IPS-18c (cell line): ENCODE measurements around the gene MOBP.

ENCODE experiments used
- H3K4me3 ChIP-seq: 2 replicates; pipeline ENCODE4 v1.7.0; 2013; ENCODE audit warnings: low read depth, mild to moderate bottlenecking, low read length, moderate library complexity; ENCODE audit not compliant: insufficient read depth
- H3K9me3 ChIP-seq: one replicate; pipeline ENCODE4 v1.6.1; 2013; ENCODE audit warnings: mild to moderate bottlenecking, low read length, moderate library complexity; ENCODE audit not compliant: control insufficient read depth, insufficient read depth

MOBP gene

DNA sequence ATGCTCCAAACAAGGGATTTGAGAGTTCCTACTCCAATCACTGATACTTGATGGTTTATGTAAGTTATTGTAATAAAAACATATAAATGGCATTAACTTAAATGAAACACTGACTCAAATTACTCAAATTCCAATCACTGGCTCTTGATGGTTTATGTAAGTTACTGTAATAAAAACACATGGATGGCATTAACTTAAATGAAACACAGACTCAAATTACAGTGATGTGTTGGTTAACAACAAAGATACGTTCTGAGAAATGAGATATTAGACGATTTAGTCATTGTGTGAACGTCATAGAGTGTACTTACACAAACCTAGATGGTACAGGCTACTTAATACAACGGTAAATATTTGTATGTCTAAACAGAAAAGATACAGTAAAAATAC, 6.6 kb downstream of the MOBP start:
- H3K9me3 ChIP-seq: no peaks in the 10 kb centered on the region
- H3K4me3 ChIP-seq: no peak overlapping the region

DNA sequence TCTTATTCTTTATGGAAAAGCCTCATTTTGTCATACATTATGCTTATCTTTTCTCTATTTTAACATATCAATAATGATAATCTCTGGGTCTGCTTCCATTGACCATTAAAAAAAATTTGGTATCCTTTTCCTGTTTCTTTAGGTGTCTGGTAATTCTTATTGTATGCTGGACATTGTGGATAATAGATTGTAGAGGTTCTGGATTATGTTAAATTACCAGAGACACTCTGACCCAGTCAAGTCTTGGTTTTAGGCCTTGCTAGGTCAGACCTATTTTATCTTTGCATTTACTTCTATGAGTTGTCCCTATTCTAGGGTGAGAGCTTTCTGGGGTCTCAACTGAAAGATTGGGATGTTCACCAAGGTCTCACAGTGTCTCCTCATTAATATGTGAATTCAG, 9.3 kb downstream of the MOBP start:
- no peak overlapping the region for H3K4me3 ChIP-seq
- no peaks in the 10 kb centered on the region for H3K9me3 ChIP-seq

DNA sequence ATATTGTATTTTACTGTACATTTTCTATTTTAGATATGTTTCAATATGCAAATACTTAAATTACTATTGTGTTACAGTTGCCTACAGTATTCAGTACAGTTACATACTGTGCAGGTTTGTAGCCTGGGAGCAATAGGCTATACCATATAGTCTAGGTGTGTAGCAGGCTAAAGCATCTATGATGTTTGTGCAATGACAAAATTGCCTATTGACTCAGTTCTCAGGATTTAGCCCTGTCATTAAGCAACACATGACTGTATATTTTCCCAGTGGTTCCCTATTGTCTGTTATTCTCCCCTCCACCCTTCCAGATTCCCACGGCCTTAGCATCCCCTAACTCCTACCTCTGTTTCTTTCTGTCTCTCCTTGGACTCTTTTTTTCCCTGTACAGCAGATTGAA, 10.7 kb downstream of the MOBP start:
- H3K4me3 ChIP-seq: no peak overlapping the region
- H3K9me3 ChIP-seq: no peaks in the 10 kb centered on the region

DNA sequence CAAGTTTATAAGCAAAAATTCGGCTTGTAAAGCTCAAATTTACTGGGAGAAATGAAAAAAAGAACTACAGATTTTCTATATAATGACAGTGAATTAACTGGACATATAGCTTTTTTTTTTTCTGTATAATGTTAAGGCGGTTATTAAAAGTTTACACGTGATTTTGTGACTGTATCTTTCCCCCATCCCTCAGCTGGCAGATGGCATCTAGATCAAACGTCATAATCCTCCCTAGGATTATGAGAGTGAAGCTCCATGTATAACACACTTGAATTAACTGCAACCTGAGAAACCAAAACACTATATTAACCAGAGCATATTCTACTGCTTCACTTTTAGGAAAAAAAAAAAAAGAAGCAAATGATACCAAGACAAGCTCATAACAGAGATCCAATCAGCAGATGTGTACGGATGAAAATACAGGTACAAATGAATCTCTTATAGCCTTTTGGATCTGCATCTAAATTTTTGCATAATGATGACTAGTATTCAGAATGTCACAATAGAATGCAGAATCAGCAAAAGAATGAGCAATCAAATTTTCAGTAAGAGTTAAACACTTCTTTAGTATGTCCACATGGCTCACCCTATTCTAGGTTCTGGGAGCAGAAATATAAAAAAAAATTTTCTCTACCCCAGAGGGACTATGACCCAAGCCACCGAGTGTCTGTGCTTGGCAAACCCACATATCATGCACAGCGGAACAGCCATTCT, 12.4 kb downstream of the MOBP start:
- Histone ChIP-seq H3K9me3 (no peaks in the 10 kb centered on the region), H3K4me3 (no peak overlapping the region)

DNA sequence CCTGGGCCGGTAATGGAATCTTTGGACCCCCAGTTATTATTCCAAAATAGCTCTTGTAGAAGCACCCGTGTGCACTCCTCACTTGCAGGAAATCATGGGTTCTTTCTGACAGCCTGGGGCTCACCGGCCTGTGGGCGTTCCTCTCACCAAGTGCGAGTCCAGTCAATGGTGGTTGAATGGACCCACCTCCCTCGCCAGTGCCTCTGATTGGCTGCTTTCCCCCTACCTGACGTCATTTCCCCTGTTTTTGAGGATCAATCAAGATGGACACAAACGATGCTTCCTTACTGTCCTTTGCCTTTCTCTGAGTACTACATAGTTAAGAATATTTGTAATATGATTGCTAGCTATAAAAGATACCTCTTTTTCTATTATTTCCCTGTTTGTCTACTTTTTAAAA, 18.1 kb downstream of the MOBP start:
- H3K4me3 ChIP-seq: no peak overlapping the region

DNA sequence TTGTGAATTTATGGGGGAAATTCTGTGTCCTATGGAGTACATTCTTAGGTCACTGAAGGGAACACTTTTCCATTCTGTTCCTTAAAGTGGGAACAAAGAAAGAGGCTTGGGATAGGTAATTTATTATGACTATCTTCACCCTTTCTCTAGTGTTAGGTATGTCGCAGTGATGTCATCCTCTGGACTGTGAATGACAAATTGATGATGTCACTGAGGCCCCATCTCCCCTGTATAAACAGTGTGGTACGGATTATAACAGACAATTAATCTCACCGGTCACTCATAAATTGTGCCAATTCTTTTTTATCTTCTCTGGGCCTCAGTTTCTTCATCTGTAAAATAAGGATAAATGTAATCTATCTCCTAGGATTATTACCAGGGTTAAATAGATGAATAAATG, 23.5 kb downstream of the MOBP start:
- H3K4me3 ChIP-seq: no peak overlapping the region
- H3K9me3 ChIP-seq: no peaks in the 10 kb centered on the region

More for the DNA sequence above, 18.1 kb downstream of the MOBP start:
- H3K9me3 ChIP-seq: no peaks in the 10 kb centered on the region

DNA sequence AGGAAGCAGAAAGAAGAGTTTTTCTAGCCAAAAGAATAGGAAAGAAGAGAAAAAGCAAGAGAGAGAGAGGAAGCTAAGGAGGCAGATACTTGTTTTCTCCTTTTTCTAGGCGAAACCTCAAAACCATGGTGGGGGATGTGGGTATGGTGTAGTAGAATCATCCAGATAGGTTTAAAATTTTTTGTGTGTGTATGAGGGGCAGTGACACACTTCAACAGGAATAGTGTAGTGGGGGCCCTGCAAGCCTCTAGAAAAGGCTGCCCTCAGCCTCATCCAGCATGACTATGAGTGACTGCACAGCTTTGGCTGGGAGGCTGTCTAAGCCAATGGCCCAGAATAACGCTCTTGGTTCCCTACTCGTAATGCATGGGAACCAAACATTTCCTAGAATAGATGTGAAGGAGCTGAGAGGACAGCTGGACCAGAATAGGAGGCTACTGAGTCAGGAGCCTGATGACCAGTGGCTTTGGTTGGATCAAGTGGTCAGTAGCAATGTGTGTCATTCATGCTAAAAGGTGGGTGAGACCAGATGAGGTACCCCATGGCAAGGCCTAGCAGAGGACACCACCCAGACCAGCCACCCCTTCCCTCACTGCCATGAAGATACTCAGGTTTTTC, 24.4 kb downstream of the MOBP start:
- Histone ChIP-seq H3K4me3 (no peak overlapping the region), H3K9me3 (no peaks in the 10 kb centered on the region)

DNA sequence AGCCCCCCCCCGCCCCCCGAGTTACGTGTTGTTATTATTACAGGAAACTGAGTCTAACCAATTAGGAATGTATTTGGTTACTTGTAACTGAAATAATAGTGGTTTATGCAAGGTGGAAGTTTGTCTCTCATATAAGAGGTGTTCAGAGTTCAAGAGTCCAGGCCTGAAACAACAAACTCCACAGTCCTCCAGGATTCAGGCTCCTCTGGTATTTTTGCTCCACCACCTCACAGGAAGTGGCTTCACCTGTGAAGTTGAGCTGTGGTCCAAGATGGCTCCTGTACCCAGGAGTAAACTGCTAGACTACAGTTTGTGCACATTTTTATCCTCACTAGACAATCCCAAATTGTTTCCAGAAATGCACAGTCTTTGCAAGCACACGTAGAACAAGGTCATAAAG, 27.3 kb downstream of the MOBP start:
- no peak overlapping the region for H3K4me3 ChIP-seq
- no peaks in the 10 kb centered on the region for H3K9me3 ChIP-seq

DNA sequence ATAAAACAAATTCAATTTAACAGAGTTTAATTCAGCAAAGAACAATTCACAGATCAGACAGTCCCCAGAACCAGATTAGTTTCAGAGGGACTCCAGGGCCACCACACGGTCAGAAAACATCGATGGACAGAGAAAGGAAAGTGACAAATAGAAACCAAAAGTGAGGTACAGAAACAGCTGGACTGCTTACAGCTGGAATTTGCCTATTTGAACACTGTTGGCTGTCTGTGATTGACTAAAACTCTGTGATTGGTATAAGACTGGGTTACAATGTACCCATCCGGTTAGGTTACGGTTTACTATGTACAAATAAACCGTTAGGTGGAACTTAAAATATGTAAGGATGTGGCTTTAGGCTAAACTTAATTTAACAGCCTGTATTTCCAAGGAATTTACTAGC, 30.3 kb downstream of the MOBP start:
- H3K9me3 ChIP-seq: no peaks in the 10 kb centered on the region
- H3K4me3 ChIP-seq: no peak overlapping the region

DNA sequence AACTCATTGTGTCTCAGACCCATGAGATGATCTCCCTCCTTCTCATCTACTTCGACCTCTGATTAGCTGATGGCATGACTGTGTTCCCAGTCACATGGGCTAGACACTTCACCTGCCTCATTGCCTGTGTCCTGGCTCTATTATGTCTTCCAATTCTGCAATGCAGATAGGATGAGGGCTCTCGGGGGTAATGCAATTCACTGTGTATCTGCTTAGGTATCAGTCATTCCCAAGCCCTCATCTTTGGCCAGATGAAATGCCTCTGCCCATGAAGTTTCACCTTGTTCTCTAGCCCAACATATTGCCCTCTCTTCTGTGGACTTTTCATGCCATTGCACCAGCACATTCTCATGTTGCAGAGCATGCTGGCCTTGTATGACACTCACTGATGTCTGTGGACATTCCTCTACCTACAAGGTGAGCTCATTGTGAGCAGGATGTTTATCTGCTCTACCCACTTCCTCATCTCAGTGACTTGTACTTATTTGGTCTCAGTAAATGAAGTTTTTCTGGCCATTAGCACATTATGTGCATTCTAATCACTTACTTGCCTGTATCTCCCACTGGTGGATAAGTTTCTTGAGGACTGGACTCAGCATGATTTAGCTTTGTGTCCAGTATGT, 32.3 kb downstream of the MOBP start:
- Histone ChIP-seq H3K9me3 (no peaks in the 10 kb centered on the region), H3K4me3 (no peak overlapping the region)

DNA sequence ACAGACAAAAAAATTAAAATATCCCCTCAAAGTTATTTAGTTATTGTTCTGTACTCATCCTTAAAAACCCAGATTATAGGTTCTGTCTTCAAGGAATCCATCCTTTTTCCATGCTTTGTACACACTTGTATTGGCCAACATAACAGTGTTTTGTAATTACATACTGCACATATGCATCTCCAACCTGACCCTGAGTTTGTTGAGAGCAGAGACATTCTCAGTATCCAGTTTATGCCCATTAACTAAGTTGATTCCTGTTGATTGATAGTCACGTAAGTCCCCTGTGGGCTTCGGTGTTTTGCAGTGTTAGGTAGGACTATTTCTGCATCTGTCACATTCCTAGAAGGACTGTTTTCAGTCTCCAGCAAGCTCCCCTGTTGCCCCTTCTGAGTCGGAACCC, 33.6 kb downstream of the MOBP start:
- Histone ChIP-seq H3K9me3 (no peaks in the 10 kb centered on the region), H3K4me3 (no peak overlapping the region)

DNA sequence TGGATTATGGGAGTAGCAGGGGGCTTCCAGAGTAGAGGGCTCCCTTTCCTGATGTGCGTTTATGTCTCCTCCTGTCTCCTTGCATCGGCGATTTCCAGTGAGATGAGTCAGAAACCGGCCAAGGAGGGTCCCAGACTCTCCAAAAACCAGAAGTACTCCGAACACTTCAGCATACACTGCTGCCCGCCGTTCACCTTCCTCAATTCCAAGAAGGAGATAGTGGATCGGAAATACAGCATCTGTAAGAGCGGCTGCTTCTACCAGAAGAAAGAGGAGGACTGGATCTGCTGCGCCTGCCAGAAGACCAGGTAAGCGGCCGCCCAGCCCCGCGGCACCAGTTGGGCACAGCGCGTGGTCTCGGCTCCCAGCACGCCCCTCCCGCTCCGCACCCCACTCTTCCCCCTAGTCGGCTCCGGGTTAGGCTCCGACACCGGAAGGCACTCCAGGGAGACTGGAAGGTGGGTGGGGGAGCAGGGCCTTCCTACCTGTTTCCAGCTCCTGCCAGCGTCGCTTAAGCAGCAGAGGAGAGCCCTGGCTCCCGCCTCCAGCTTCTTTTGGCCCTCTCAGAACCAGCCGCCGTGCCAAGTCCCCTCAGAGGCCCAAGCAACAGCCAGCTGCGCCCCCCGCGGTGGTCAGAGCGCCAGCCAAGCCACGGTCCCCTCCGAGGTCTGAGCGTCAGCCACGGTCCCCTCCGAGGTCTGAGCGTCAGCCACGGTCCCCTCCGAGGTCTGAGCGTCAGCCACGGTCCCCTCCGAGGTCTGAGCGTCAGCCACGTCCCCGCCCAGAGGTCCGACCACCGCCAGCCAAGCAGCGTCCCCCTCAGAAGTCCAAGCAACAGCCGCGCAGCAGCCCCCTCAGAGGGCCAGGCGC, 34.7 kb downstream of the MOBP start:
- H3K9me3 ChIP-seq: no peaks in the 10 kb centered on the region
- no peak overlapping the region for H3K4me3 ChIP-seq

DNA sequence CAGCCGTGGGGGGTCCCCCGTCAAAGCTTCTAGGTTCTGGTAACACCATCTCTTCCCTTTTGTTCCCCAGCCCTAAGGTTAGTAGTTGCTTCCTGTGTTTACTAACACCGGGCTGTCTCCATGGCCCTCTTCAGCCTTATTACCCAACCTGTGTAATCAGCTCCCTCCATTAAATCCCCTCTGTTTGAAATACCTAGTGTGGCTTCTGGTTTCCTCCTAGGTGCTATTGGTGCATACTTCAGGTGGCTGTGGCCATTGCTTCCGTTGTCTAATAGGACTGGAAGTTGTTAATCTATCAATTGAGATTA, 35.3 kb downstream of the MOBP start:
- H3K4me3 ChIP-seq: no peak overlapping the region
- no peaks in the 10 kb centered on the region for H3K9me3 ChIP-seq

DNA sequence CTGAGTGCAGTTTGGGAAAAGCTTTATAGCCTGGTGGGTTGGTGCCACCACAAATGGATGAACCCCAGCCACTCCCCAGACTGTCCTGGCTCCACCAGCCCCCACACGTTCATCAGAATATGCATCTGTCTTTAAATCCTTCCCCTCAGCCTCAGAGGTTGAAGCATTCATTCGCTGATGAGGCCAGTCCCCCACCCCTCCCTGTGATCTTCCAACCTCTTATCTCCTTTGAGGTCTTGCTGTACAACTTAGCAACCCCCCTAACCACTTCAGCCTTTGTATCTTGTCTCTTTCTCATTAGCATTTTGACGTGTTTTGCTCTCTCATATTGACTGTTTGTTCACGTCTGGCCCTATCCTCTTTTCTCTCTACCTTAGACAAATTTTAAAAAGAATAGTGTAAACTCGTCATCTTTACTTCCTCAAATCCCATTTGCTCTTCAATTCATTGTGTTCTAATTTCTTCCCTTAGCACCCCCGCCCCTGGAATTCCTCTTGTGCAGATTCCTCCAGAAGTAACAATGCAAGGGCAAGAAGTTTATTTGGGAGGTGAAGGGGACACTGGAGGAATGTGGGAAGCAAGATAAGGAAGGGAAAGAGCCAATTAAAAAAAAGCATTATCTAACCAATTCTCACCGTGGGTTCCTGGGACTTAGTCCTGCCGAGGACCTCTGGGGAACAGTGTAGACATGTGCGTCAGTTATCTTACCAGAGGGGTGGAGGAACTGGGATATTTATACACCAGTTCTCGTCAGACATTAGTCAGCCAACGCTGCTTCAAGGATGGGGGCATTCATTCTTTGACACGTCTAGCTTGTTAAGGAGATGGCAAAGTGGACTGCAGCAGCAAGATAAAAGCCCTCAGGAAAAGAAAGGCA, 38.6 kb downstream of the MOBP start:
- Histone ChIP-seq H3K4me3 (no peak overlapping the region), H3K9me3 (no peaks in the 10 kb centered on the region)

DNA sequence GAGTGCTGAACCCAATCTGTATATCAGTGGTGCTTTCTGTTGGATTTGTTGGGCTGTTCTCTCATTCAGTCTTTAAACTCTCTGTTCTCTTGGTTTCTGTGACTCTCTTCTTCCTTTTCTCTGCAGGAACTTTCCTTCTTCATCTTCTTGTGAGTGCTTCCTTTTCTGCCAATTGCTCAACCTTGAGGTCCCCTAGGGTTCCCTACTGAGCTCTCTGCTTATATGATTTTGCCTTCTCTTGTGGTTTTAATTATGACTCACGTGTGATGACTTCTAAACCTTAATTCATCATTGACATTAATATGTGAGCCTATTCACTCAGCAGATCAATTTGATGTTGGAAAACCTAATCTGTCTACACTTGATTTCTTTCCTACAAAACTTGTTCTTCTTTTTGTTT, 39.4 kb downstream of the MOBP start:
- H3K9me3 ChIP-seq: no peaks in the 10 kb centered on the region
- no peak overlapping the region for H3K4me3 ChIP-seq

DNA sequence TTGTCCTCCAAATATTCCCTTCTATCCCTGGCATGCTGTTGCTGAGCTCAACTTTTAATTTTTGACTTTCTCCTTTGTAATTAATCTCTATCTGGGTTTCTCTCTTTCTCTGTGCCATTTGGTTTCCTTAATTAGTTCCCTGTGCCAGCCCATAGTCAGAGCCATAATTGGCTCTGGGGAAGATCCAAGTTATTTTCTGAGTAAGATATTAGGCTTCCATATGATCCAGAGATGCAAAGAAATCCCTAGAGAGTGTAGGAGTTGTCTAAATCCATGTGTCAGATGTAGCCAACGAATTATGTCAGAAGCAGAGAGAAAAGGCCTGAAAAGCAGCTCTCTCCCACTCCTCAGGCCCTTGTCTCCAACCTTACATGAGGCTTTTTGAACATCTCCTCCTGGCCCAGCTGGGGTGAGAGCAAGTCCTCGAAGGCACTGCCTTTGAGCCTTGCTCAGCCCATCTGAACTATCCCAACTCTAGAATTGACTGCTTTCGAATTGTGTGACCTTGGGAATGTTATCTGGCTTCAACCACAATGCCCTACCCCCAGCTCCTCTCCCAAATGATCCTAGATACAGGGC, 46.4 kb downstream of the MOBP start:
- Histone ChIP-seq H3K4me3 (no peak overlapping the region), H3K9me3 (no peaks in the 10 kb centered on the region)
